Endothelial cell of umbilical vein (primary cell): ENCODE measurements around the gene SUGP2. TPM values are rescaled to one million over a fixed set of nuclear protein-coding genes. Genes with fewer than 3 reads are reported as not detected.

Source experiments
- BruUV-seq: library from RNA; stranded (reverse); fragments of 400-500 nt; replicated peaks from 2 replicates; lab custom pipeline; 2021; lab: Mats Ljungman, UMichigan
- CTCF ChIA-PET: fragments of 300-600, 350-600 bp; sonication (Branson Sonifier 250); formaldehyde crosslinking; loops from one replicate; lab custom pipeline; 2021; ENCODE audit warnings: antibody characterized with exemption, inconsistent platforms; lab: Charles Lee
- POLR2A ChIA-PET: fragments of 300-600, 350-600 bp; sonication (Branson Sonifier 250); formaldehyde crosslinking; loops from one replicate; lab custom pipeline; 2021; ENCODE audit warnings: antibody characterized with exemption, inconsistent platforms; lab: Charles Lee
- DNase-seq: peaks from one replicate; pipeline ENCODE4 v3.0.0-alpha.2; 2011; ENCODE audit warnings: low read depth, low spot score
- FAIRE-seq: peaks from 2 replicates; lab custom pipeline; 2011; peaks lifted over from hg19 to GRCh38; lab: Jason Lieb, UNC
- H2AFZ ChIP-seq: 2 replicates; pipeline ENCODE4 v1.6.0; 2012; ENCODE audit warnings: low read depth, low read length, control low read depth, inconsistent platforms
- H3K27ac ChIP-seq: 2 replicates; pipeline ENCODE4 v1.5.1; 2011; ENCODE audit warnings: low read depth, mild to moderate bottlenecking, control low read depth, low read length, moderate library complexity; ENCODE audit not compliant: insufficient read depth
- H3K27me3 ChIP-seq, 2 experiments: 2 replicates each; pipeline versions ENCODE4 v1.6.0 to v1.6.1; 2011; ENCODE audit warnings: low read length in 2 of 2, mixed read lengths in 1 of 2; ENCODE audit not compliant: control insufficient read depth in 2 of 2, insufficient read depth in 2 of 2
- H3K36me3 ChIP-seq, 2 experiments: 2 replicates in 1 of 2; 3 replicates in 1 of 2; pipeline ENCODE4 v1.5.1; 2011; ENCODE audit warnings: low read length in 2 of 2, mild to moderate bottlenecking in 1 of 2, moderate library complexity in 1 of 2; ENCODE audit not compliant: control insufficient read depth in 2 of 2, insufficient read depth in 2 of 2; ENCODE audit errors: extremely low read depth in 1 of 2
- H3K4me1 ChIP-seq: 3 replicates; pipeline ENCODE4 v1.5.1; 2011; ENCODE audit warnings: mild to moderate bottlenecking, low read length; ENCODE audit not compliant: control insufficient read depth, insufficient read depth; ENCODE audit errors: extremely low read depth
- H3K4me2 ChIP-seq: 2 replicates; pipeline ENCODE4 v1.6.1; 2011; ENCODE audit warnings: low read length, control low read depth, mixed read lengths; ENCODE audit not compliant: insufficient read depth
- H3K4me3 ChIP-seq, 3 experiments: fragments of 200-600 bp in 1 of 3; sonication (generic), shearing (Covaris generic) in 1 of 3; replicated peaks in 1 of 3; 2 replicates each; pipeline ENCODE4 v1.5.1; 2011 to 2016; ENCODE audit warnings: control low read depth in 3 of 3, low read length in 3 of 3, mild to moderate bottlenecking in 2 of 3, inconsistent platforms in 1 of 3, low read depth in 1 of 3, moderate library complexity in 1 of 3; ENCODE audit not compliant: insufficient read depth in 1 of 3
- H3K79me2 ChIP-seq: 2 replicates; pipeline ENCODE4 v1.6.0; 2012; ENCODE audit warnings: low read length, inconsistent platforms; ENCODE audit not compliant: control insufficient read depth, insufficient read depth
- H3K9ac ChIP-seq: replicated peaks from 2 replicates; pipeline ENCODE3; 2011; ENCODE audit warnings: low read length, control low read depth; ENCODE audit not compliant: insufficient read depth; ENCODE audit errors: extremely low read depth
- H3K9me1 ChIP-seq: replicated peaks from 3 replicates; pipeline ENCODE4 v1.6.0; 2011; ENCODE audit warnings: mild to moderate bottlenecking, low read length; ENCODE audit not compliant: control insufficient read depth, insufficient read depth; ENCODE audit errors: extremely low read depth
- H3K9me3 ChIP-seq: replicated peaks from 2 replicates; pipeline ENCODE4 v1.5.1; 2012; ENCODE audit warnings: low read length, inconsistent platforms; ENCODE audit not compliant: control insufficient read depth, insufficient read depth
- H4K20me1 ChIP-seq: replicated peaks from 2 replicates; pipeline ENCODE3; 2011; ENCODE audit warnings: mild to moderate bottlenecking, low read length; ENCODE audit not compliant: control insufficient read depth, insufficient read depth; ENCODE audit errors: extremely low read depth
- FOS ChIP-seq: IDR thresholded peaks from 2 replicates; pipeline ENCODE4 v1.6.1; 2011; ENCODE audit warnings: mild to moderate bottlenecking, low read length, moderate library complexity, borderline replicate concordance; ENCODE audit not compliant: insufficient read depth
- GATA2 ChIP-seq: IDR thresholded peaks from 2 replicates; pipeline ENCODE4 v1.7.0; 2011; ENCODE audit warnings: low read depth, mild to moderate bottlenecking, moderate library complexity, mixed read lengths, low read length; ENCODE audit not compliant: insufficient read length, insufficient read depth
- JUN ChIP-seq: IDR thresholded peaks from 2 replicates; pipeline ENCODE4 v1.6.1; 2011; ENCODE audit warnings: borderline replicate concordance, low read depth; ENCODE audit not compliant: insufficient read length, insufficient read depth
- MYC ChIP-seq: IDR thresholded peaks from one replicate; pipeline ENCODE4 v1.6.1; 2011; ENCODE audit warnings: mild to moderate bottlenecking, low read depth, low read length
- POLR2A ChIP-seq: IDR thresholded peaks from 2 replicates; pipeline ENCODE4 v1.6.1; 2012; ENCODE audit warnings: low read depth, mild to moderate bottlenecking, control low read depth, low read length
- POLR2AphosphoS5 ChIP-seq: IDR thresholded peaks from 2 replicates; pipeline ENCODE4 v1.6.1; 2012; ENCODE audit warnings: low read depth, mild to moderate bottlenecking, control low read depth, low read length, moderate library complexity; ENCODE audit not compliant: insufficient read depth
- dilution Hi-C: fragments of 300-500 bp; cut with MboI; formaldehyde crosslinking; loops from one replicate; pipeline ENCODE4 v1.15.0; 2019; ENCODE audit warnings: low sequenced_read_pairs; ENCODE audit not compliant: extremely low pct_ligation_motif_present
- intact Hi-C: fragments of 100-400 bp; cut with micrococcal nuclease; formaldehyde crosslinking; loops from one replicate; pipeline ENCODE4 v1.10.0; 2022
- polyA plus RNA-seq, 4 experiments: library from polyadenylated mRNA; depleted of rRNA in 3 of 4; stranded (reverse) in 3 of 4; unstranded in 1 of 4; fragments of >200 nt; gene quantifications; 2 replicates each; pipeline versions ENCODE4 v1.2.1 to v1.2.3, GENCODE V29; 2011 to 2012; ENCODE audit warnings: missing spikeins in 1 of 4
- total RNA-seq: library from RNA; stranded (reverse); gene quantifications from 2 replicates; pipeline ENCODE4 v1.2.3, GENCODE V29; 2021
- TF ChIP-seq, protein P1 (sequence below): IDR thresholded peaks from 2 replicates; pipeline ENCODE4 v1.6.1; 2011; ENCODE audit not compliant: insufficient read depth, insufficient read length
- TF ChIP-seq, protein P2 (sequence below), 2 donors: IDR thresholded peaks; 1 replicate in 1 of 2; 2 replicates in 1 of 2; pipeline ENCODE4 v1.5.1; 2011; ENCODE audit warnings: low read length in 2 of 2, mild to moderate bottlenecking in 2 of 2, moderate library complexity in 2 of 2, control low read depth in 1 of 2, inconsistent platforms in 1 of 2, low read depth in 1 of 2; ENCODE audit not compliant: insufficient read depth in 1 of 2; ENCODE audit errors: extremely low read depth in 1 of 2

SUGP2 gene
- total and polyA plus RNA-seq, 2 donors (not counting 3 experiments of a cell fraction or from before 2014, with no cell fraction given): 44.6 to 79.7 TPM

DNA sequence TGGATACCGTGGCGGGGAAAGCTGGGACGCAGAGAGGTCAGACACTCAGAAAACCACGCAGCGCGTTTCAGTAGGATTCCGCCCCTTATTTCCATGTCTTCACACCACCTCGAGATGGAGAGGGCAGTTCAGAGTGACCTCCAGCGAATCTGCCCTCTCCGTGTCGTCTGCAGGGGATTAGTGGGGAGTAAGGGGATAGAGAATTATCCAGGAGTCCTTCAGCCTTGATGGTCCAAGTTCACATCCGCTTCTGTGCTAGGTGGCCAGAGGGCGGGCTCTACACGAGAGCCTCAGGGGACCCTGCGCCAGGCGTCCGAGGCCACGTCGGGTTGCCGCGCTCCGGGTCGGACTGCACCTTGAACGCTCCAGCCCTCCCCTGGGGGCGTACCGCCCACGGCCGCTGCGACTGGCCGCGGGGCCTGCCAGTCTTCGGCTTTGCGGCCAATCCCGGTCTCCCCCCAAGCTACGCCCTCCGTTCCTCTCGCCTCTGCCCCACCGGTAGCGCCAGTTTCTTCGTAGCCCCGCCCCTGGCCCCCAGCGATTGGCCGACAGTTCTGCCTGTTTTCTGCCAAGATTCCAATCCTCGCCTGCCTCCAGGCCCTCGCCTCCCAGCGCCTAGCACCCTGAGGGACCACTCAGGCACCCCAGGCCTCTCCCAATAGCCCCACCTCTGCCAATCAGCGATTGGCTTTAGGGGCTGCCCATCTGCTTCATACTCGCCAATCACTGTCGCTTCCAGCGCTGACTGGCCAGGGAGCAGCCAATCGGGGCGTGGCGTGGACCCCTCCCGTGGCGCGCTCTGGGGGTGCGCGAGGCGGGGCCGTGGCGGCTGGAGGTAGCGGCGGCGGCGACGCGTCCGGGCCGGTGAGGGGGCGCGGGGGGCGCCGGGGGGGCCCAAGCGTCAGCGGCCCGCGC is 30.1 kb upstream of the SUGP2 start, which contains the start of gene SLC25A42:
Gene SLC25A42 (plus strand): TSS at position 812 of the 915 bp plus-strand sequence. CDS start 32,131 bp downstream, outside the sequence.
- no TSS peak for BruUV-seq
- peak; percentile 99 for FAIRE-seq
- H3K9ac ChIP-seq: peak within 1 kb of the TSS; percentile 19

More for the DNA sequence above, 30.1 kb upstream of the SUGP2 start, which contains the start of gene SLC25A42:
- CTCF ChIA-PET: interaction anchor here (0.6 to 1.5 kb wide), 7 partner anchors 9 to 111 kb away, joined by 3 to 7 read pairs (median 5); no protein-coding TSS in a partner anchor
- H3K27ac ChIP-seq: no peak within 1 kb of the TSS
- no peaks in the 10 kb centered on the region for H3K27me3 ChIP-seq
- DNase-seq: peak; percentile 100
- H3K79me2 ChIP-seq: no peaks in the 10 kb centered on the region
- H3K9me1 ChIP-seq: no peaks in the 10 kb centered on the region
- POLR2A ChIA-PET: no interaction called here
- H3K36me3 ChIP-seq: peaks cover 3% of the 10 kb centered on the region in 2 experiments
- H3K4me3 ChIP-seq: peak within 1 kb of the TSS; percentile 20 to 52 (median 47)
- intact Hi-C loops: loop anchor here (1.0 to 5.0 kb wide), 3 partner anchors 30 to 75 kb away; partner anchors contain the start of genes ARMC6, SUGP2 and TMEM161A
- peak within 1 kb of the TSS; percentile 75 for H2AFZ ChIP-seq
- TF ChIP-seq FOS (no peak), POLR2A (peak; percentile 51), MYC (no peak), GATA2 (no peak), JUN (no peak), POLR2AphosphoS5 (peak; percentile 74)
- TF ChIP-seq, protein P1, sequence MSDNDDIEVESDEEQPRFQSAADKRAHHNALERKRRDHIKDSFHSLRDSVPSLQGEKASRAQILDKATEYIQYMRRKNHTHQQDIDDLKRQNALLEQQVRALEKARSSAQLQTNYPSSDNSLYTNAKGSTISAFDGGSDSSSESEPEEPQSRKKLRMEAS: no peak
- TF ChIP-seq, protein P2, sequence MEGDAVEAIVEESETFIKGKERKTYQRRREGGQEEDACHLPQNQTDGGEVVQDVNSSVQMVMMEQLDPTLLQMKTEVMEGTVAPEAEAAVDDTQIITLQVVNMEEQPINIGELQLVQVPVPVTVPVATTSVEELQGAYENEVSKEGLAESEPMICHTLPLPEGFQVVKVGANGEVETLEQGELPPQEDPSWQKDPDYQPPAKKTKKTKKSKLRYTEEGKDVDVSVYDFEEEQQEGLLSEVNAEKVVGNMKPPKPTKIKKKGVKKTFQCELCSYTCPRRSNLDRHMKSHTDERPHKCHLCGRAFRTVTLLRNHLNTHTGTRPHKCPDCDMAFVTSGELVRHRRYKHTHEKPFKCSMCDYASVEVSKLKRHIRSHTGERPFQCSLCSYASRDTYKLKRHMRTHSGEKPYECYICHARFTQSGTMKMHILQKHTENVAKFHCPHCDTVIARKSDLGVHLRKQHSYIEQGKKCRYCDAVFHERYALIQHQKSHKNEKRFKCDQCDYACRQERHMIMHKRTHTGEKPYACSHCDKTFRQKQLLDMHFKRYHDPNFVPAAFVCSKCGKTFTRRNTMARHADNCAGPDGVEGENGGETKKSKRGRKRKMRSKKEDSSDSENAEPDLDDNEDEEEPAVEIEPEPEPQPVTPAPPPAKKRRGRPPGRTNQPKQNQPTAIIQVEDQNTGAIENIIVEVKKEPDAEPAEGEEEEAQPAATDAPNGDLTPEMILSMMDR (IDR thresholded peaks at IDR 0.05; ENCODE audit: extremely low read depth in 1 of 2, insufficient read depth in 1 of 2, low read depth in 1 of 2, low read length in 2 of 2): no peak
- H4K20me1 ChIP-seq: no peaks in the 10 kb centered on the region
- peaks cover 21% of the 10 kb centered on the region for H3K4me1 ChIP-seq
- H3K9me3 ChIP-seq: no peaks in the 10 kb centered on the region
- dilution Hi-C loops: no loop called here
- peak within 1 kb of the TSS; percentile 75 for H3K4me2 ChIP-seq
